A549 (cell line): Measurements from ENCODE around the gene LSP1. TPM values are rescaled to one million over a fixed set of nuclear protein-coding genes. Genes with fewer than 3 reads are reported as not detected.

Source experiments
- ATAC-seq, 2 experiments: fragments of 200-7000 bp in 1 of 2; fragments of >200 bp in 1 of 2; cut with Nextera tagmentation in 1 of 2; cut with Tn5 transposase in 1 of 2; 3 replicates each; pipeline versions ENCODE4 v1.8.0 to v1.9.1; 2018 to 2020; ENCODE audit warnings: mild to moderate bottlenecking in 1 of 2, moderate library complexity in 1 of 2
- CTCF ChIA-PET: fragments of 300-600 bp; sonication (Branson Sonifier 250); formaldehyde crosslinking; extraction: SDS; loops from one replicate; lab custom pipeline; 2021; ENCODE audit warnings: antibody characterized with exemption, inconsistent platforms; lab: Yijun Ruan, JAX
- POLR2A ChIA-PET: fragments of 350-600 bp; formaldehyde crosslinking; extraction: SDS; loops from one replicate; lab custom pipeline; 2021; ENCODE audit warnings: antibody characterized with exemption, inconsistent platforms; lab: Yijun Ruan, JAX
- DNase-seq, 2 experiments: peaks; one replicate each; pipeline versions ENCODE4 v3.0.0 to v3.0.0-alpha.2; 2011 to 2016; ENCODE audit warnings: low read depth in 1 of 2, low spot score in 1 of 2
- FAIRE-seq: peaks from 2 replicates; lab custom pipeline; 2011; peaks lifted over from hg19 to GRCh38; lab: Jason Lieb, UNC
- H3K27ac ChIP-seq, 2 experiments: fragments of >200 bp; sonication (Bioruptor Twin); formaldehyde crosslinking; 3 replicates each; pipeline ENCODE4 v1.5.1; 2016 to 2017
- H3K4me1 ChIP-seq: fragments of >200 bp; sonication (Bioruptor Twin); formaldehyde crosslinking; 3 replicates; pipeline ENCODE4 v1.6.1; 2016
- H3K4me2 ChIP-seq: fragments of >200 bp; sonication (Bioruptor Twin); formaldehyde crosslinking; 3 replicates; pipeline ENCODE4 v1.6.1; 2016
- H3K4me3 ChIP-seq: fragments of >200 bp; sonication (Bioruptor Twin); formaldehyde crosslinking; 3 replicates; pipeline ENCODE4 v1.5.1; 2016
- H3K9me3 ChIP-seq: fragments of >200 bp; sonication (Bioruptor Twin); formaldehyde crosslinking; 3 replicates; pipeline ENCODE4 v1.6.1; 2016
- CHD2 ChIP-seq: fragments of 150-350 bp; IDR thresholded peaks from 2 replicates; pipeline ENCODE4 v1.6.1; 2014; ENCODE audit warnings: low read length; ENCODE audit not compliant: partially characterized antibody
- EHF ChIP-seq: fragments of 250-450 bp; sonication (Bioruptor Pico); IDR thresholded peaks from 2 replicates; pipeline ENCODE4 v1.5.0; 2020; ENCODE audit warnings: mild to moderate bottlenecking
- FOXS1 ChIP-seq: fragments of 250-450 bp; sonication (Bioruptor Pico); IDR thresholded peaks from 2 replicates; pipeline ENCODE4 v1.5.0; 2020; ENCODE audit warnings: mild to moderate bottlenecking, moderate library complexity
- KDM1A ChIP-seq: fragments of 200-600 bp; sonication (generic); IDR thresholded peaks from 2 replicates; pipeline ENCODE4 v1.6.1; 2016; ENCODE audit warnings: low read depth, mild to moderate bottlenecking
- MAFK ChIP-seq: fragments of 450-650 bp; IDR thresholded peaks from 2 replicates; pipeline ENCODE4 v1.6.1; 2014; ENCODE audit not compliant: partially characterized antibody
- PHF8 ChIP-seq: fragments of 200-600 bp; sonication (generic); IDR thresholded peaks from 2 replicates; pipeline ENCODE4 v1.6.1; 2016; ENCODE audit warnings: low read depth, mild to moderate bottlenecking, antibody characterized with exemption, moderate library complexity, borderline replicate concordance
- RCOR1 ChIP-seq: fragments of 150-350 bp; IDR thresholded peaks from 2 replicates; pipeline ENCODE4 v1.6.1; 2014; ENCODE audit warnings: antibody characterized with exemption, low read length, low read depth
- SREBF2 ChIP-seq: fragments of 450-650 bp; IDR thresholded peaks from 2 replicates; pipeline ENCODE4 v1.6.1; 2014; ENCODE audit warnings: mild to moderate bottlenecking, moderate library complexity
- WGBS: methylation state at CpG from one replicate; pipeline ENCODE4 v1.1.6; 2017; ENCODE audit errors: missing lambda C conversion rate; 5-methylcytosine and 5-hydroxymethylcytosine counted together
- polyA plus RNA-seq, 4 experiments: library from polyadenylated mRNA; depleted of rRNA in 3 of 4; stranded (reverse); fragments of >200 nt; fragmentation: RNase III in 1 of 4; extraction: RNeasy Plus Mini Kit Qiagen cat#74134 plus additional on column Dnase treatment in 1 of 4; gene quantifications; 2 replicates in 3 of 4; 3 replicates in 1 of 4; pipeline ENCODE4 v1.2.3, GENCODE V29; 2011 to 2017
- TF ChIP-seq, protein P1 (sequence below): fragments of 200-600 bp; sonication (generic); IDR thresholded peaks from 2 replicates; pipeline ENCODE4 v1.6.1; 2016; ENCODE audit warnings: antibody characterized with exemption, mild to moderate bottlenecking, moderate library complexity
- TF ChIP-seq, protein P2 (sequence below): fragments of >200 bp; sonication (Bioruptor Twin); formaldehyde crosslinking; IDR thresholded peaks from 3 replicates; pipeline ENCODE4 v1.5.1; 2016
- TF ChIP-seq, protein P3 (sequence below): fragments of 250-450 bp; sonication (Bioruptor Pico); IDR thresholded peaks from 2 replicates; pipeline ENCODE4 v1.5.0; 2021; ENCODE audit warnings: mild to moderate bottlenecking, moderate library complexity, borderline replicate concordance
- TF ChIP-seq, protein P4 (sequence below): IDR thresholded peaks from 2 replicates; pipeline ENCODE4 v1.6.1; 2012; ENCODE audit warnings: low read depth, borderline replicate concordance
- TF ChIP-seq, protein P5 (sequence below): IDR thresholded peaks from 2 replicates; pipeline ENCODE4 v1.6.1; 2012

The LSP1 gene
- polyA plus RNA-seq, 2 of the 4 experiments (the other 2 are of a cell fraction), result 0.67 to 3.5 TPM

DNA sequence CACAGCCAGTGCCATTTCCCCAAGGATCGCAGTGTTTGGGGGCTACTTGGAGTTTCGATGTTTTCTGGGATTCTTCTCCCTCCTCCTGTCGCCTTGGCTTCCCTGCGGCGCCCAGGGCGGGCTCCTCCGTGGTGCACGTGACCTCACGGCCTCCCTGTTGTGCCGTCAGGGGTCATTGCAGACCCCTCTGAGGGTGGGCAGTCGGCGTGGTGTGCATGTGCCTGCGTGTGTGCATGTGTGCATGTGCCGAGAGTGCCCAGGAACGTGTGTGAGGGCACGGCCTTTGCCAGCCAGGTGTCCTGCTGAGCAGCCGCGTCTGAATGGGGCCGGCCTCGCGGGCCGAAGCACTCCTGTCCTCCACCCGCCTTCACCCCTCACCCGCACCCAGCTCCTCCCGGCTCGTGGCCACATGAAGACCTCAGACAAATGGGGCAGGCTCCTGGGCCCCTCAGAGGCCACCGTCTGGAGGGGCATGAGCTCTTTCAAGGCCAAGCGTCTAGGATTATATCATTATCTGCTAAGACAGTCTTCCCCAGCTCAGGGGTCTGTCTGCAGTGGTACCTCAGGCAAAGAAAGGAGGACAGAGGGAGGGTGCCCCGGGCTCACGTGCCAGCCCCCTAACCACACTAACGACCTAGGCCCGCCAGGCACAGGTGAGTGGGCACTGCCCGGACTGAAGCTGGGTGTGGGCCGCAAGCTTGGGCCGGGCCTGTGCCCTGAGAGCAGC, 84.9 kb downstream of the LSP1 start:
- POLR2A ChIA-PET, result no interaction called here
- Histone ChIP-seq H3K27ac (no peak overlapping the region), H3K9me3 (no peaks in the 10 kb centered on the region), H3K4me1 (no peaks in the 10 kb centered on the region), H3K4me3 (no peak overlapping the region), H3K4me2 (no peak overlapping the region)
- TF ChIP-seq PHF8 (no peak), EHF (CRISPR knock-in tag) (no peak)
- no peak for ATAC-seq
- WGBS, result 67% methylated on average over 33 of the region's 35 CpGs
- FAIRE-seq, result no peak
- CTCF ChIA-PET, result interaction anchor here (0.7 to 1.3 kb wide), 4 partner anchors 21 to 285 kb away, joined by 3 to 4 read pairs (median 4); no protein-coding TSS in a partner anchor
- no peak for DNase-seq

DNA sequence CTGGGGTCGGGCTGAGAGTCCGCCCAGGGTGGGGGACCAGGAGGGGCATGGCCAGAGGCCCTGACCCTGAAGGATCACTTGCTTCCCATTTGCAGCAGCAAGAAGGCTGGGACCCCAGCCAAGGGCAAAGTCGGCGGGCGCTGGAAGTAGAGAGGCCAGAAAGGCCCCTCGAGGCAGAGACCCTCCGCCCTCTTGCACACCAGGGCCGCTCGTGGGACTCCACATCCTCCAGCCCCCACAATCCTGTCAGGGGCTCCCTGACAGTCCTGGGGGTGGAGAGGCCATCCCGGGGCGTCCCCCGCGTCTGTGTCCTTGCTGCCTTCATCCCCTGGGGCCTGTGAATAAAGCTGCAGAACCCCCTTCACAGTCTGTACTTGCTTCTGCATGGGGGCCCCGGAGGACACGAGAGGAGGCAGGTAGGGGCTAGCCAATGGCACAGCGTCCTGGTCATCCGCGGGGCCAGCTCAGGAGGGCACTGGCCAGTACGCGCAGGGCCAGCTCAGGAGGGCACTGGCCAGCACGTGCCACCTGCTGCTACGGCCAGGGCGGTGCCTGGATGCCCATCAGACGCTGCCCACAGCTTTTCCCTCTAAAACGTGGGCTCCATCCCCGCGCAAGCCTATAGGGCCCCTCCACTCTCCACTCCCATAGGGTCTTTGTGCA, 85.6 kb downstream of the LSP1 start:
- CTCF ChIA-PET, result interaction anchor here (1.0 to 1.3 kb wide), 2 partner anchors 21 to 245 kb away, joined by 3 to 4 read pairs; no protein-coding TSS in a partner anchor
- no peaks in the 10 kb centered on the region for H3K9me3 ChIP-seq
- DNase-seq (no peak), ATAC-seq (peak in 1 of 2 experiments; percentile 13; a peak in 3 of 6 replicates), FAIRE-seq (no peak)
- 81% methylated on average over 27 of the region's 27 CpGs for WGBS
- TF ChIP-seq SREBF2, result no peak
- TF ChIP-seq, protein P1, sequence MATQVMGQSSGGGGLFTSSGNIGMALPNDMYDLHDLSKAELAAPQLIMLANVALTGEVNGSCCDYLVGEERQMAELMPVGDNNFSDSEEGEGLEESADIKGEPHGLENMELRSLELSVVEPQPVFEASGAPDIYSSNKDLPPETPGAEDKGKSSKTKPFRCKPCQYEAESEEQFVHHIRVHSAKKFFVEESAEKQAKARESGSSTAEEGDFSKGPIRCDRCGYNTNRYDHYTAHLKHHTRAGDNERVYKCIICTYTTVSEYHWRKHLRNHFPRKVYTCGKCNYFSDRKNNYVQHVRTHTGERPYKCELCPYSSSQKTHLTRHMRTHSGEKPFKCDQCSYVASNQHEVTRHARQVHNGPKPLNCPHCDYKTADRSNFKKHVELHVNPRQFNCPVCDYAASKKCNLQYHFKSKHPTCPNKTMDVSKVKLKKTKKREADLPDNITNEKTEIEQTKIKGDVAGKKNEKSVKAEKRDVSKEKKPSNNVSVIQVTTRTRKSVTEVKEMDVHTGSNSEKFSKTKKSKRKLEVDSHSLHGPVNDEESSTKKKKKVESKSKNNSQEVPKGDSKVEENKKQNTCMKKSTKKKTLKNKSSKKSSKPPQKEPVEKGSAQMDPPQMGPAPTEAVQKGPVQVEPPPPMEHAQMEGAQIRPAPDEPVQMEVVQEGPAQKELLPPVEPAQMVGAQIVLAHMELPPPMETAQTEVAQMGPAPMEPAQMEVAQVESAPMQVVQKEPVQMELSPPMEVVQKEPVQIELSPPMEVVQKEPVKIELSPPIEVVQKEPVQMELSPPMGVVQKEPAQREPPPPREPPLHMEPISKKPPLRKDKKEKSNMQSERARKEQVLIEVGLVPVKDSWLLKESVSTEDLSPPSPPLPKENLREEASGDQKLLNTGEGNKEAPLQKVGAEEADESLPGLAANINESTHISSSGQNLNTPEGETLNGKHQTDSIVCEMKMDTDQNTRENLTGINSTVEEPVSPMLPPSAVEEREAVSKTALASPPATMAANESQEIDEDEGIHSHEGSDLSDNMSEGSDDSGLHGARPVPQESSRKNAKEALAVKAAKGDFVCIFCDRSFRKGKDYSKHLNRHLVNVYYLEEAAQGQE, result no peak
- no peak overlapping the region for H3K4me3 ChIP-seq
- H3K4me2 ChIP-seq, result no peak overlapping the region
- no peak overlapping the region for H3K27ac ChIP-seq
- no peaks in the 10 kb centered on the region for H3K4me1 ChIP-seq
- POLR2A ChIA-PET, result no interaction called here

DNA sequence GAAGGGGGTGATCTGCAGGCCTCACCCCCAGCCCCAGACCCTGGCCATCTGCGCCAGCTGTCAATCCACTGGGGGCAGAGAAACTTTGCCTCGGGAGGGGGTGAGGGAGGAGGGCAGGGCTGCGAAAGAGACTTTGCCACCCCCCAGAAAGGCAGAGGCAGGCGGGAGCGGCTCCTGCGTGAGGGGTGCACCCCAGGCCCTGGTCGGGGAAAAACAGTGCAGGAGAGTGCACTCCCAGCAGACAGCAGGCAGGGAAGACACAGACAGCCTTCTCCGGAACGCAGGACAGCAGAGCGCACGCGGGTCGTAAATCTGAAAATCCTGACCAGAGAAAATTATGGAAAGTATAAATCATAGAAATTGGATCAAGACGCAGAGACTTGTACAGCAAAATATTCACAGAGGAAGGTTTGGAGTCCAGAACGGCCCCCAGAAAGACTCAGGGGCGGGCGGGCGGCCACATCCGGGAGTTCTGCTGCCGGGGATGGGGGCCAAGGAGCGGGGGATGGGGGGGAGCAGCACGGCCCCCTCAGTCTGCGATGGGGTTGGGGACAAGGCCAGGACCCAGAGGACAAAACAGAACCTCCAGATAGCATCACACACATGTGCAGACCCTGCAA, 86.2 kb downstream of the LSP1 start:
- CTCF ChIA-PET, result interaction anchor here (1.0 kb wide), 1 partner anchor 22 kb away, joined by 3 read pairs; no protein-coding TSS in a partner anchor
- TF ChIP-seq, protein P1, result no peak
- no peak for TF ChIP-seq CHD2
- no peak for TF ChIP-seq RCOR1
- TF ChIP-seq, protein P2, sequence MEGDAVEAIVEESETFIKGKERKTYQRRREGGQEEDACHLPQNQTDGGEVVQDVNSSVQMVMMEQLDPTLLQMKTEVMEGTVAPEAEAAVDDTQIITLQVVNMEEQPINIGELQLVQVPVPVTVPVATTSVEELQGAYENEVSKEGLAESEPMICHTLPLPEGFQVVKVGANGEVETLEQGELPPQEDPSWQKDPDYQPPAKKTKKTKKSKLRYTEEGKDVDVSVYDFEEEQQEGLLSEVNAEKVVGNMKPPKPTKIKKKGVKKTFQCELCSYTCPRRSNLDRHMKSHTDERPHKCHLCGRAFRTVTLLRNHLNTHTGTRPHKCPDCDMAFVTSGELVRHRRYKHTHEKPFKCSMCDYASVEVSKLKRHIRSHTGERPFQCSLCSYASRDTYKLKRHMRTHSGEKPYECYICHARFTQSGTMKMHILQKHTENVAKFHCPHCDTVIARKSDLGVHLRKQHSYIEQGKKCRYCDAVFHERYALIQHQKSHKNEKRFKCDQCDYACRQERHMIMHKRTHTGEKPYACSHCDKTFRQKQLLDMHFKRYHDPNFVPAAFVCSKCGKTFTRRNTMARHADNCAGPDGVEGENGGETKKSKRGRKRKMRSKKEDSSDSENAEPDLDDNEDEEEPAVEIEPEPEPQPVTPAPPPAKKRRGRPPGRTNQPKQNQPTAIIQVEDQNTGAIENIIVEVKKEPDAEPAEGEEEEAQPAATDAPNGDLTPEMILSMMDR, result no peak
- TF ChIP-seq, protein P3, sequence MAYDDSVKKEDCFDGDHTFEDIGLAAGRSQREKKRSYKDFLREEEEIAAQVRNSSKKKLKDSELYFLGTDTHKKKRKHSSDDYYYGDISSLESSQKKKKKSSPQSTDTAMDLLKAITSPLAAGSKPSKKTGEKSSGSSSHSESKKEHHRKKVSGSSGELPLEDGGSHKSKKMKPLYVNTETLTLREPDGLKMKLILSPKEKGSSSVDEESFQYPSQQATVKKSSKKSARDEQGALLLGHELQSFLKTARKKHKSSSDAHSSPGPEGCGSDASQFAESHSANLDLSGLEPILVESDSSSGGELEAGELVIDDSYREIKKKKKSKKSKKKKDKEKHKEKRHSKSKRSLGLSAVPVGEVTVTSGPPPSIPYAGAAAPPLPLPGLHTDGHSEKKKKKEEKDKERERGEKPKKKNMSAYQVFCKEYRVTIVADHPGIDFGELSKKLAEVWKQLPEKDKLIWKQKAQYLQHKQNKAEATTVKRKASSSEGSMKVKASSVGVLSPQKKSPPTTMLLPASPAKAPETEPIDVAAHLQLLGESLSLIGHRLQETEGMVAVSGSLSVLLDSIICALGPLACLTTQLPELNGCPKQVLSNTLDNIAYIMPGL (CRISPR knock-in tag), result no peak
- TF ChIP-seq KDM1A, result no peak
- no peak for TF ChIP-seq MAFK
- TF ChIP-seq FOXS1, result no peak
- TF ChIP-seq, protein P4, sequence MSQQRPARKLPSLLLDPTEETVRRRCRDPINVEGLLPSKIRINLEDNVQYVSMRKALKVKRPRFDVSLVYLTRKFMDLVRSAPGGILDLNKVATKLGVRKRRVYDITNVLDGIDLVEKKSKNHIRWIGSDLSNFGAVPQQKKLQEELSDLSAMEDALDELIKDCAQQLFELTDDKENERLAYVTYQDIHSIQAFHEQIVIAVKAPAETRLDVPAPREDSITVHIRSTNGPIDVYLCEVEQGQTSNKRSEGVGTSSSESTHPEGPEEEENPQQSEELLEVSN, result no peak
- TF ChIP-seq, protein P5, sequence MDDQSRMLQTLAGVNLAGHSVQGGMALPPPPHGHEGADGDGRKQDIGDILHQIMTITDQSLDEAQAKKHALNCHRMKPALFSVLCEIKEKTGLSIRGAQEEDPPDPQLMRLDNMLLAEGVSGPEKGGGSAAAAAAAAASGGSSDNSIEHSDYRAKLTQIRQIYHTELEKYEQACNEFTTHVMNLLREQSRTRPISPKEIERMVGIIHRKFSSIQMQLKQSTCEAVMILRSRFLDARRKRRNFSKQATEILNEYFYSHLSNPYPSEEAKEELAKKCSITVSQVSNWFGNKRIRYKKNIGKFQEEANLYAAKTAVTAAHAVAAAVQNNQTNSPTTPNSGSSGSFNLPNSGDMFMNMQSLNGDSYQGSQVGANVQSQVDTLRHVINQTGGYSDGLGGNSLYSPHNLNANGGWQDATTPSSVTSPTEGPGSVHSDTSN, result no peak
- TF ChIP-seq SREBF2, result no peak
- DNase-seq (no peak), ATAC-seq (peak in 1 of 2 experiments; percentile 37; a peak in 2 of 6 replicates), FAIRE-seq (no peak)
- WGBS, result 39% methylated on average over 20 of the region's 23 CpGs
- POLR2A ChIA-PET, result no interaction called here
- Histone ChIP-seq H3K4me3 (no peak overlapping the region), H3K9me3 (no peaks in the 10 kb centered on the region), H3K27ac (no peak overlapping the region), H3K4me1 (no peaks in the 10 kb centered on the region), H3K4me2 (no peak overlapping the region)
